Neural cell (in vitro differentiated cells): ENCODE measurements around the gene CHD6. TPM values are rescaled to one million over a fixed set of nuclear protein-coding genes. Genes with fewer than 3 reads are reported as not detected.

Source experiments
- H2AFZ ChIP-seq: fragments of 200-600, 300-800 bp; sonication (generic), shearing (Covaris generic); 2 replicates; pipeline ENCODE4 v1.6.0; 2014; ENCODE audit warnings: low read depth, mild to moderate bottlenecking, antibody characterized with exemption, low read length, moderate library complexity
- H3F3A ChIP-seq: fragments of 200-600 bp; shearing (Covaris generic); 2 replicates; pipeline ENCODE4 v1.6.1; 2016; ENCODE audit warnings: mild to moderate bottlenecking, moderate library complexity, mixed read lengths, antibody characterized with exemption, low read length; ENCODE audit not compliant: insufficient read depth, poor library complexity, severe bottlenecking
- H3K27ac ChIP-seq: fragments of 200-600, 300-800 bp; sonication (generic), shearing (Covaris generic); 2 replicates; pipeline ENCODE4 v1.5.1; 2014; ENCODE audit warnings: mild to moderate bottlenecking, low read length, moderate library complexity
- H3K27me3 ChIP-seq: fragments of 300-800, 200-600 bp; sonication (generic), shearing (Covaris generic); 2 replicates; pipeline ENCODE4 v1.6.0; 2014; ENCODE audit warnings: mild to moderate bottlenecking, low read depth, low read length, moderate library complexity; ENCODE audit not compliant: insufficient read depth
- H3K36me3 ChIP-seq: fragments of 300-800, 200-600 bp; sonication (generic), shearing (Covaris generic); 2 replicates; pipeline ENCODE4 v1.5.1; 2014; ENCODE audit warnings: mild to moderate bottlenecking, antibody characterized with exemption, low read length, moderate library complexity; ENCODE audit not compliant: insufficient read depth
- H3K4me2 ChIP-seq: fragments of 300-800, 200-600 bp; sonication (generic), shearing (Covaris generic); 2 replicates; pipeline ENCODE4 v1.6.0; 2014; ENCODE audit warnings: mild to moderate bottlenecking, low read length
- H3K4me3 ChIP-seq: fragments of 300-800, 200-600 bp; sonication (generic), shearing (Covaris generic); 2 replicates; pipeline ENCODE4 v1.5.1; 2014; ENCODE audit warnings: mild to moderate bottlenecking, low read length, moderate library complexity
- H3K79me2 ChIP-seq: fragments of 200-600 bp; shearing (Covaris generic); replicated peaks from 2 replicates; pipeline ENCODE4 v1.6.0; 2014; ENCODE audit warnings: mild to moderate bottlenecking, low read length, moderate library complexity; ENCODE audit not compliant: insufficient read depth
- H3K9ac ChIP-seq: fragments of 300-800, 200-600 bp; sonication (generic), shearing (Covaris generic); 2 replicates; pipeline ENCODE4 v1.6.1; 2016; ENCODE audit warnings: mild to moderate bottlenecking, low read length, mixed read lengths
- H3K9me2 ChIP-seq: fragments of 200-600 bp; shearing (Covaris generic); 2 replicates; pipeline ENCODE4 v1.6.1; 2016; ENCODE audit warnings: mild to moderate bottlenecking, low read length, mixed read lengths; ENCODE audit not compliant: insufficient read depth
- H3K9me3 ChIP-seq: fragments of 200-600, 300-800 bp; sonication (generic), shearing (Covaris generic); 2 replicates; pipeline ENCODE4 v1.6.1; 2016; ENCODE audit warnings: mild to moderate bottlenecking, mixed run types, low read length, moderate library complexity, mixed read lengths
- H4K20me1 ChIP-seq: fragments of 200-600 bp; shearing (Covaris generic); 2 replicates; pipeline ENCODE4 v1.6.1; 2016; ENCODE audit warnings: mild to moderate bottlenecking, mixed run types; ENCODE audit not compliant: insufficient read depth
- EP300 ChIP-seq: fragments of 450-650 bp; conservative IDR thresholded peaks from 2 replicates; pipeline ENCODE4 v1.6.1; 2014; ENCODE audit warnings: antibody characterized with exemption, mild to moderate bottlenecking, moderate library complexity; ENCODE audit not compliant: poor library complexity, severe bottlenecking
- EZH2 ChIP-seq: fragments of 200-600, 300-800 bp; shearing (Covaris generic), sonication (generic); IDR thresholded peaks from 2 replicates; pipeline ENCODE4 v1.6.1; 2014; ENCODE audit warnings: antibody characterized with exemption, low read length, borderline replicate concordance, mild to moderate bottlenecking; ENCODE audit not compliant: insufficient read depth, poor library complexity, severe bottlenecking
- MXI1 ChIP-seq: fragments of 450-650 bp; conservative IDR thresholded peaks from 2 replicates; pipeline ENCODE4 v1.6.1; 2014; ENCODE audit warnings: antibody characterized with exemption, mild to moderate bottlenecking; ENCODE audit not compliant: poor library complexity, severe bottlenecking
- POLR2AphosphoS5 ChIP-seq: IDR thresholded peaks from 2 replicates; pipeline ENCODE4 v1.6.1; 2012
- RAD21 ChIP-seq: fragments of 450-650 bp; conservative IDR thresholded peaks from 2 replicates; pipeline ENCODE4 v1.6.1; 2014; ENCODE audit warnings: antibody characterized with exemption, mild to moderate bottlenecking, moderate library complexity
- SMC3 ChIP-seq: fragments of 450-650 bp; conservative IDR thresholded peaks from 2 replicates; pipeline ENCODE4 v1.6.1; 2014; ENCODE audit warnings: antibody characterized with exemption, mild to moderate bottlenecking, moderate library complexity; ENCODE audit not compliant: poor library complexity
- TAF1 ChIP-seq: IDR thresholded peaks from 2 replicates; pipeline ENCODE4 v1.6.1; 2012; ENCODE audit warnings: low read depth
- polyA plus RNA-seq: library from polyadenylated mRNA; depleted of rRNA; stranded (reverse); fragments of >200 nt; gene quantifications from 2 replicates; pipeline ENCODE4 v1.2.3, GENCODE V29; 2014
- TF ChIP-seq, protein P1 (sequence below): fragments of 450-650 bp; IDR thresholded peaks from 2 replicates; pipeline ENCODE4 v1.5.1; 2014; ENCODE audit warnings: antibody characterized with exemption, mild to moderate bottlenecking, moderate library complexity; ENCODE audit not compliant: poor library complexity, severe bottlenecking
- TF ChIP-seq, protein P2 (sequence below): IDR thresholded peaks from 2 replicates; pipeline ENCODE4 v1.6.1; 2012; ENCODE audit warnings: borderline replicate concordance

CHD6 gene
- polyA plus RNA-seq, 1 donor from 2014 or later: 22.9 TPM

DNA sequence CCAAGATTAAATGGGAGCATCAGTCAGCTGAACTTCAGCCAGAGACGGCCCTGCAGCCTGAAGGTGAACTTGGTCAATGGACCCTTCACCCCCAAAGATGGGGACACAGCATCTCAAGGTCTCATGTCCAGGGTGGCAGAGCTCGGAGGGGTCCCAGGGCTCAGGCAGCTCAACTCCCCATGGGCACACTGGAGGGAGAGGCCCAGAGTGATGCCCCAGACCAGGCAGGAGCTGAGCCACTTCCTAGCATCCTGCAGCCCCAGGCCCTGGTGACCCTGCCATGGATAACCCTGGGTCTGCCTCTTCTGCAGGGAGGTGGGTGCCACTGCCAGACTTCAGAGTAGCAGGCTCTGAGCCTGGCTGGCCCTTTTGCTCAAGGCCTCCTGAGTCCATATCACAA is 224.1 kb downstream of the CHD6 start:
- TF ChIP-seq, protein P1, sequence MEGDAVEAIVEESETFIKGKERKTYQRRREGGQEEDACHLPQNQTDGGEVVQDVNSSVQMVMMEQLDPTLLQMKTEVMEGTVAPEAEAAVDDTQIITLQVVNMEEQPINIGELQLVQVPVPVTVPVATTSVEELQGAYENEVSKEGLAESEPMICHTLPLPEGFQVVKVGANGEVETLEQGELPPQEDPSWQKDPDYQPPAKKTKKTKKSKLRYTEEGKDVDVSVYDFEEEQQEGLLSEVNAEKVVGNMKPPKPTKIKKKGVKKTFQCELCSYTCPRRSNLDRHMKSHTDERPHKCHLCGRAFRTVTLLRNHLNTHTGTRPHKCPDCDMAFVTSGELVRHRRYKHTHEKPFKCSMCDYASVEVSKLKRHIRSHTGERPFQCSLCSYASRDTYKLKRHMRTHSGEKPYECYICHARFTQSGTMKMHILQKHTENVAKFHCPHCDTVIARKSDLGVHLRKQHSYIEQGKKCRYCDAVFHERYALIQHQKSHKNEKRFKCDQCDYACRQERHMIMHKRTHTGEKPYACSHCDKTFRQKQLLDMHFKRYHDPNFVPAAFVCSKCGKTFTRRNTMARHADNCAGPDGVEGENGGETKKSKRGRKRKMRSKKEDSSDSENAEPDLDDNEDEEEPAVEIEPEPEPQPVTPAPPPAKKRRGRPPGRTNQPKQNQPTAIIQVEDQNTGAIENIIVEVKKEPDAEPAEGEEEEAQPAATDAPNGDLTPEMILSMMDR: no peak
- TF ChIP-seq RAD21 (no peak), EZH2 (no peak), POLR2AphosphoS5 (no peak)
- Histone ChIP-seq H3K4me3 (no peak overlapping the region), H3K9me3 (no peaks in the 10 kb centered on the region), H3K36me3 (no peaks in the 10 kb centered on the region), H3K4me2 (no peak overlapping the region), H3K27me3 (no peaks in the 10 kb centered on the region), H3K79me2 (no peaks in the 10 kb centered on the region), H3K9ac (no peak overlapping the region), H2AFZ (no peak overlapping the region), H3K27ac (no peak overlapping the region), H3F3A (no peaks in the 10 kb centered on the region), H4K20me1 (no peaks in the 10 kb centered on the region), H3K9me2 (no peaks in the 10 kb centered on the region)

DNA sequence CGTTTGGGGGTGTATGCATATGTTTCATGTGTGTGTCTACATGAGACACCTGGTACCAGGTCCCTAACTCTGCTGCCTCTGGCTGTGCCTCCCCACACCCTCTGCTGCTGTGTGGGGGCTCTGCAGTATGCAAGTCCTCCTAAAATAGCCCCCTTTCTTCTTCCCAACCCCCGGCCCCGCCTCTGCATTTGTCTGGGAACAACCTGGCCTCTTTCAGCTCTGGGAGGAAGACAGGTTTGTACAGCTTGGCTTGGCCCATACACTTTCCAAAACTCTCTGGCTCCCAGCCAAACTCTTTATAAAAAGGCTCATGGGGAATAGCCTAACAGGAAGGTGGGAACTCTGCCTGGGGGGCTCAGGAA is 224.5 kb downstream of the CHD6 start:
- Histone ChIP-seq H3K27ac (no peak overlapping the region), H4K20me1 (no peaks in the 10 kb centered on the region), H3K27me3 (no peaks in the 10 kb centered on the region), H3K9me2 (no peaks in the 10 kb centered on the region), H3K36me3 (no peaks in the 10 kb centered on the region), H3K4me2 (no peak overlapping the region), H3K4me3 (no peak overlapping the region), H3F3A (no peaks in the 10 kb centered on the region), H3K9me3 (no peaks in the 10 kb centered on the region), H3K79me2 (no peaks in the 10 kb centered on the region), H3K9ac (no peak overlapping the region), H2AFZ (no peak overlapping the region)
- TF ChIP-seq, protein P2, sequence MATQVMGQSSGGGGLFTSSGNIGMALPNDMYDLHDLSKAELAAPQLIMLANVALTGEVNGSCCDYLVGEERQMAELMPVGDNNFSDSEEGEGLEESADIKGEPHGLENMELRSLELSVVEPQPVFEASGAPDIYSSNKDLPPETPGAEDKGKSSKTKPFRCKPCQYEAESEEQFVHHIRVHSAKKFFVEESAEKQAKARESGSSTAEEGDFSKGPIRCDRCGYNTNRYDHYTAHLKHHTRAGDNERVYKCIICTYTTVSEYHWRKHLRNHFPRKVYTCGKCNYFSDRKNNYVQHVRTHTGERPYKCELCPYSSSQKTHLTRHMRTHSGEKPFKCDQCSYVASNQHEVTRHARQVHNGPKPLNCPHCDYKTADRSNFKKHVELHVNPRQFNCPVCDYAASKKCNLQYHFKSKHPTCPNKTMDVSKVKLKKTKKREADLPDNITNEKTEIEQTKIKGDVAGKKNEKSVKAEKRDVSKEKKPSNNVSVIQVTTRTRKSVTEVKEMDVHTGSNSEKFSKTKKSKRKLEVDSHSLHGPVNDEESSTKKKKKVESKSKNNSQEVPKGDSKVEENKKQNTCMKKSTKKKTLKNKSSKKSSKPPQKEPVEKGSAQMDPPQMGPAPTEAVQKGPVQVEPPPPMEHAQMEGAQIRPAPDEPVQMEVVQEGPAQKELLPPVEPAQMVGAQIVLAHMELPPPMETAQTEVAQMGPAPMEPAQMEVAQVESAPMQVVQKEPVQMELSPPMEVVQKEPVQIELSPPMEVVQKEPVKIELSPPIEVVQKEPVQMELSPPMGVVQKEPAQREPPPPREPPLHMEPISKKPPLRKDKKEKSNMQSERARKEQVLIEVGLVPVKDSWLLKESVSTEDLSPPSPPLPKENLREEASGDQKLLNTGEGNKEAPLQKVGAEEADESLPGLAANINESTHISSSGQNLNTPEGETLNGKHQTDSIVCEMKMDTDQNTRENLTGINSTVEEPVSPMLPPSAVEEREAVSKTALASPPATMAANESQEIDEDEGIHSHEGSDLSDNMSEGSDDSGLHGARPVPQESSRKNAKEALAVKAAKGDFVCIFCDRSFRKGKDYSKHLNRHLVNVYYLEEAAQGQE: no peak
- no peak for TF ChIP-seq RAD21
- TF ChIP-seq TAF1: no peak
- TF ChIP-seq POLR2AphosphoS5: no peak
- no peak for TF ChIP-seq EZH2
- TF ChIP-seq SMC3: no peak
- no peak for TF ChIP-seq EP300
- no peak for TF ChIP-seq MXI1
- TF ChIP-seq, protein P1: no peak
